Fibroblast of lung (primary cell): Measurements from ENCODE around the gene ADCY2. TPM values are rescaled to one million over a fixed set of nuclear protein-coding genes. Genes with fewer than 3 reads are reported as not detected.
A peak's percentile ranks its signal among the peaks of the same experiment; 100 is the strongest.

ENCODE experiments used
- DNase-seq, 2 donors: peaks; one replicate each; pipeline versions ENCODE4 v3.0.0 to v3.0.0-alpha.2; 2010; ENCODE audit warnings: low read depth in 2 of 2
- H2AFZ ChIP-seq: 2 replicates; pipeline ENCODE4 v1.5.1; 2012; ENCODE audit warnings: low read length, control low read depth, inconsistent platforms
- H3K27ac ChIP-seq: 2 replicates; pipeline ENCODE4 v1.5.1; 2011; ENCODE audit warnings: low read length, control low read depth; ENCODE audit not compliant: insufficient read depth
- H3K27me3 ChIP-seq: 2 replicates; pipeline ENCODE4 v1.5.1; 2011; ENCODE audit warnings: mild to moderate bottlenecking, low read length; ENCODE audit not compliant: control insufficient read depth, insufficient read depth
- H3K36me3 ChIP-seq: 2 replicates; pipeline ENCODE4 v1.5.1; 2011; ENCODE audit warnings: low read length; ENCODE audit not compliant: control insufficient read depth, insufficient read depth
- H3K4me1 ChIP-seq: 2 replicates; pipeline ENCODE4 v1.5.1; 2011; ENCODE audit warnings: low read length; ENCODE audit not compliant: control insufficient read depth, insufficient read depth; ENCODE audit errors: extremely low read depth
- H3K4me2 ChIP-seq: 2 replicates; pipeline ENCODE4 v1.5.1; 2011; ENCODE audit warnings: low read length, control low read depth; ENCODE audit not compliant: insufficient read depth; ENCODE audit errors: extremely low read depth
- H3K4me3 ChIP-seq, 4 experiments: fragments of 200-600 bp in 1 of 4; sonication (generic) in 1 of 4; replicated peaks in 1 of 4; 2 replicates each; pipeline ENCODE4 v1.5.1; 2011 to 2016; ENCODE audit warnings: low read length in 4 of 4, low read depth in 3 of 4, mild to moderate bottlenecking in 3 of 4, control low read depth in 2 of 4, inconsistent platforms in 1 of 4, mixed read lengths in 1 of 4; ENCODE audit not compliant: insufficient read depth in 1 of 4; ENCODE audit errors: control extremely low read depth in 1 of 4
- H3K79me2 ChIP-seq: 2 replicates; pipeline ENCODE4 v1.5.1; 2012; ENCODE audit warnings: mild to moderate bottlenecking, low read length, inconsistent platforms; ENCODE audit not compliant: control insufficient read depth, insufficient read depth
- H3K9ac ChIP-seq: 2 replicates; pipeline ENCODE4 v1.5.1; 2011; ENCODE audit warnings: mild to moderate bottlenecking, low read length, control low read depth; ENCODE audit not compliant: insufficient read depth
- H3K9me3 ChIP-seq: 2 replicates; pipeline ENCODE4 v1.5.1; 2012; ENCODE audit warnings: low read depth, low read length; ENCODE audit not compliant: control insufficient read depth, insufficient read depth
- H4K20me1 ChIP-seq: 2 replicates; pipeline ENCODE4 v1.5.1; 2011; ENCODE audit warnings: low read length; ENCODE audit not compliant: control insufficient read depth, insufficient read depth; ENCODE audit errors: extremely low read depth
- CTCF ChIP-seq, 2 donors: IDR thresholded peaks in 1 of 2; conservative IDR thresholded peaks in 1 of 2; 1 replicate in 1 of 2; 2 replicates in 1 of 2; pipeline ENCODE4 v1.5.1; 2011 to 2012; ENCODE audit warnings: low read length in 2 of 2, control low read depth in 1 of 2, inconsistent platforms in 1 of 2, low read depth in 1 of 2, mild to moderate bottlenecking in 1 of 2
- EZH2 ChIP-seq: IDR thresholded peaks from 2 replicates; pipeline ENCODE4 v1.5.1; 2012; ENCODE audit warnings: low read length, control low read depth, mild to moderate bottlenecking; ENCODE audit errors: missing control alignments
- polyA plus RNA-seq, 2 donors: library from polyadenylated mRNA; depleted of rRNA in 1 of 2; stranded (reverse) in 1 of 2; unstranded in 1 of 2; fragments of >200 nt; gene quantifications; 2 replicates each; pipeline ENCODE4 v1.2.1, GENCODE V29; 2011 to 2012; ENCODE audit warnings: missing spikeins in 1 of 2
- total RNA-seq: library from RNA; depleted of rRNA; stranded (reverse); fragments of >200 nt; gene quantifications from 2 replicates; pipeline ENCODE4 v1.2.1, GENCODE V29; 2014

The ADCY2 gene
- total and polyA plus RNA-seq, 2 donors (not counting 1 experiment from before 2014, with no cell fraction given), result under 0.01 to 0.05 TPM

GRCh38 chr5:7676455-7676854, 280.5 kb downstream of the ADCY2 start:
- DNase-seq, result peak in 1 of 2 donors; percentile 76

GRCh38 chr5:7678030-7678429, 282.1 kb downstream of the ADCY2 start:
- Histone ChIP-seq H3K9me3 (no peaks in the 10 kb centered on the region), H3K79me2 (no peaks in the 10 kb centered on the region), H3K9ac (no peak overlapping the region), H3K4me2 (no peak overlapping the region), H3K36me3 (no peaks in the 10 kb centered on the region), H3K27ac (no peak overlapping the region), H2AFZ (no peak overlapping the region), H3K4me3 (no peak overlapping the region), H3K4me1 (no peaks in the 10 kb centered on the region), H3K27me3 (no peaks in the 10 kb centered on the region), H4K20me1 (no peaks in the 10 kb centered on the region)
- peak in 1 of 2 donors; percentile 10 for DNase-seq
- TF ChIP-seq CTCF (conservative IDR thresholded peaks at IDR 0.05 in 1 of 2, IDR thresholded peaks at IDR 0.05 in 1 of 2; ENCODE audit: low read depth in 1 of 2, low read length in 2 of 2), result no peak
- TF ChIP-seq EZH2, result no peak

More at GRCh38 chr5:7676455-7676854, 280.5 kb downstream of the ADCY2 start:
- Histone ChIP-seq H3K4me1 (no peaks in the 10 kb centered on the region), H3K27me3 (no peaks in the 10 kb centered on the region), H3K9me3 (no peaks in the 10 kb centered on the region), H3K9ac (no peak overlapping the region), H3K4me3 (no peak overlapping the region), H3K79me2 (no peaks in the 10 kb centered on the region), H3K4me2 (no peak overlapping the region), H3K27ac (no peak overlapping the region), H2AFZ (no peak overlapping the region), H3K36me3 (no peaks in the 10 kb centered on the region), H4K20me1 (no peaks in the 10 kb centered on the region)
- no peak for TF ChIP-seq EZH2
- TF ChIP-seq CTCF (conservative IDR thresholded peaks at IDR 0.05 in 1 of 2, IDR thresholded peaks at IDR 0.05 in 1 of 2; ENCODE audit: low read depth in 1 of 2, low read length in 2 of 2), result no peak

- no peaks in the 10 kb centered on the region for H3K36me3 ChIP-seq
- H3K4me2 ChIP-seq, result no peak overlapping the region
- no peak overlapping the region for H3K4me3 ChIP-seq
- no peak for DNase-seq
- no peaks in the 10 kb centered on the region for H3K79me2 ChIP-seq
- H3K27ac ChIP-seq, result no peak overlapping the region
- no peaks in the 10 kb centered on the region for H4K20me1 ChIP-seq
- no peak overlapping the region for H3K9ac ChIP-seq
- no peaks in the 10 kb centered on the region for H3K27me3 ChIP-seq
- TF ChIP-seq EZH2 (no peak), CTCF (conservative IDR thresholded peaks at IDR 0.05 in 1 of 2, IDR thresholded peaks at IDR 0.05 in 1 of 2; ENCODE audit: low read depth in 1 of 2, low read length in 2 of 2) (no peak)
- no peak overlapping the region for H2AFZ ChIP-seq
- no peaks in the 10 kb centered on the region for H3K4me1 ChIP-seq
- H3K9me3 ChIP-seq, result no peaks in the 10 kb centered on the region
Measured at GRCh38 chr5:7679663-7680062, 283.7 kb downstream of the ADCY2 start.
